Measurements from ENCODE around the gene POC1A.
A peak's percentile ranks its signal among the peaks of the same experiment; 100 is the strongest.

The POC1A gene

DNA sequence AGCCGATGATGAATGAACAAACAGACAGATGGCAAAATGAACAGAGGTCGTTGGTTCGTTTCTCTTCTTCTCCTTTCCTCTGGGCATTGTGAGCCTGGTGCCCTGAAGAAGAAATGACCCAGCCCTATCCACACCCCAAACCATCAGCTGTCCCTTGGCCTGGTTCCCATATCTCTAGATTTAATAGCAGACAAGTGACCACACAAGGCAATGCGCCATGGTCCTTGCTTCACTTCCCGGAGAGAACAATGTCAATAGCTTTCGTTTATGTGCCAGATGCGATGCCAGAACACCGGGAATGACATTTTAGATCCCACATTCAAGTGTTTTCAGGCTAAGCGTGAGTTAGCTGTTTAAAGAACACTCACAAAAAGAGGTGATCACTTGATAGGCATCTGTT, 17.7 kb downstream of the POC1A start:
- no peak overlapping the region for H3K27ac Mint-ChIP-seq

DNA sequence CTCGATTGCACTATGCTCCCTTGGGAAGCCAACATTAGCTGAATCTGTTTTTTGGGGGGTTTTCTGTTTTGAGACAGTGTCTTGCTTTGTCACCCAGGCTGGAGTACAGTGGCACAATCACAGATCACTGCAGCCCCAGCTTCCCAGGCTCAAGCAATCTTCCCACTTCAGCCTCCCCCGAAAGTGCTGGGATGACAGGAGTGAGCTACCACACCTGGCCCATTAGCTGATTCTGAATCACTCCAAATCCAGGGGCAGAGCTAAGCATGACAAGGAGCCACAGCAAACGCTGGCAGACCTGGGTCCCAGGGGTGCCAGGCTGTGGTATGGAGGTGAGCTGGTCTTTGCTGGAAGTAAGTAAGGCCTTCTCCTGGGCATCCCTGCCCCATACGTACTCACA, 18.9 kb downstream of the POC1A start:
- Mint-ChIP-seq H3K27me3 (ENCODE audit: low read depth) (no peaks in the 10 kb centered on the region), H3K4me3 (no peak overlapping the region), H3K36me3 (ENCODE audit: low read depth) (peaks cover 3% of the 10 kb centered on the region), H3K27ac (no peak overlapping the region), H3K9me3 (no peaks in the 10 kb centered on the region), H3K4me1 (ENCODE audit: low read depth) (peaks cover 2% of the 10 kb centered on the region)

More for the DNA sequence above, 17.7 kb downstream of the POC1A start:
- Mint-ChIP-seq H3K4me3 (no peak overlapping the region), H3K36me3 (ENCODE audit: low read depth) (peaks cover 3% of the 10 kb centered on the region), H3K9me3 (no peaks in the 10 kb centered on the region), H3K27me3 (ENCODE audit: low read depth) (no peaks in the 10 kb centered on the region), H3K4me1 (ENCODE audit: low read depth) (peaks cover 2% of the 10 kb centered on the region)

DNA sequence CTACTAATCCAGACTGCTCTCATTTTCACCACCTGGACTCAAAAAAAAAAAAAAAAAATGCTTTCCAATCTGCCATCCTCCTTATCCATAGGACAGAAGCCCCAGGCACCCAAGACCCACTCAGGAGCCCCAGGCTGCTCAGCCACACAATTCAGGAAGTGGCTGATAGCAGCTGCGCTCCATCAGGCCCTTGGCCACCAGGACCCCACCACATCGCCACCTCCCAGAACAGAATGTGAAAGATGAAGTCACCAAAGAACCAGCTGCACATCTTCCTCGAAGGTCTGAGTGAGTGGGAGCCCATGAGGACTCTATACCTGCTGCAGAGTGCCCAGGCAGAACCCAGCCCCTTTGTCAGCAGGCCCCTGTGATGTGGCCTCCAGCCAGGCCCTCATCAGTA, 19.5 kb downstream of the POC1A start:
- H3K27ac Mint-ChIP-seq, result no peak overlapping the region
- H3K36me3 Mint-ChIP-seq (ENCODE audit: low read depth), result peaks cover 4% of the 10 kb centered on the region
- H3K4me1 Mint-ChIP-seq (ENCODE audit: low read depth), result peaks cover 2% of the 10 kb centered on the region
- H3K27me3 Mint-ChIP-seq (ENCODE audit: low read depth), result no peaks in the 10 kb centered on the region
- H3K9me3 Mint-ChIP-seq, result no peaks in the 10 kb centered on the region
- no peak overlapping the region for H3K4me3 Mint-ChIP-seq

DNA sequence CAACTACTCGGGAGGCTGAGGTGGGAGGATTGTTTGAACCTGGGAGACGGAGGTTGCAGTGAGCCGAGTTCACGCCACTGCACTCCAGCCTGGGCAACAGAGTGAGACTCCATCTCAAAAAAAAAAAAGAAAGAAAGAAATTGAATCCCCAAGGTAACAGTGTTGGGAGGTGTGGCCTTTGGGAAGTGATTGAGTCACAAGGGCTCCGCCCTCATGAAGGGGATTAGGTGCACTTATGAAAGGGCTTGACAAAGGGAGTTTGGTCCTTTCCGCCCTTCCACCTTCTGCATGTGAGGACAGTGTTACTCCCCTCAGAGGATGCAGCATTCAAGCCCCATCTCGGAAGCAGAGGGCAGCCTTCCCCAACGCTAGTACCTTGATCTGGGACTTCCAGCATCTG, 21.3 kb downstream of the POC1A start:
- H3K27me3 Mint-ChIP-seq (ENCODE audit: low read depth), result no peaks in the 10 kb centered on the region
- H3K9me3 Mint-ChIP-seq, result no peaks in the 10 kb centered on the region
- no peak overlapping the region for H3K27ac Mint-ChIP-seq
- H3K36me3 Mint-ChIP-seq (ENCODE audit: low read depth), result peaks cover 3% of the 10 kb centered on the region
- peaks cover 2% of the 10 kb centered on the region for H3K4me1 Mint-ChIP-seq (ENCODE audit: low read depth)
- no peak overlapping the region for H3K4me3 Mint-ChIP-seq

DNA sequence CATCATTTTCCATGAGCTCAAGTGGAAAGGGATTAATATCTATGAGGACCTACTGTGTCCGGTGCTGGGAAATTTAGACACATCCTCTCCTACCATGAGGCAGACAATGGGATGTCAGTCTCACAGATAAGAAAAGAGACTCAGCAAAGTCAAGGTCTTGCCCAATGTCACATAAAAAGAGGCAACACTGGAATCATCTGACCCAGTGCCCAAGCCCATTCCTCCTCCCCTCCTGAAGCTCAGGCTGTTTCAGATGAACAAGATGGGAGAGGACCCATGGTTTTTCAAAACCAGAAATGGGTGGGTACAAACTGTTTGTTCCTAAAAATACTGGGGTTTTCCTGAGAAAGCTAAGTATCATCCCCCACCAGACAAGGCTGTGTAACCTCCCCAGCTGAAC, 22.2 kb downstream of the POC1A start:
- peaks cover 4% of the 10 kb centered on the region for H3K36me3 Mint-ChIP-seq (ENCODE audit: low read depth)
- no peaks in the 10 kb centered on the region for H3K27me3 Mint-ChIP-seq (ENCODE audit: low read depth)
- H3K9me3 Mint-ChIP-seq, result no peaks in the 10 kb centered on the region
- H3K27ac Mint-ChIP-seq, result no peak overlapping the region
- peaks cover 2% of the 10 kb centered on the region for H3K4me1 Mint-ChIP-seq (ENCODE audit: low read depth)
- H3K4me3 Mint-ChIP-seq, result no peak overlapping the region

DNA sequence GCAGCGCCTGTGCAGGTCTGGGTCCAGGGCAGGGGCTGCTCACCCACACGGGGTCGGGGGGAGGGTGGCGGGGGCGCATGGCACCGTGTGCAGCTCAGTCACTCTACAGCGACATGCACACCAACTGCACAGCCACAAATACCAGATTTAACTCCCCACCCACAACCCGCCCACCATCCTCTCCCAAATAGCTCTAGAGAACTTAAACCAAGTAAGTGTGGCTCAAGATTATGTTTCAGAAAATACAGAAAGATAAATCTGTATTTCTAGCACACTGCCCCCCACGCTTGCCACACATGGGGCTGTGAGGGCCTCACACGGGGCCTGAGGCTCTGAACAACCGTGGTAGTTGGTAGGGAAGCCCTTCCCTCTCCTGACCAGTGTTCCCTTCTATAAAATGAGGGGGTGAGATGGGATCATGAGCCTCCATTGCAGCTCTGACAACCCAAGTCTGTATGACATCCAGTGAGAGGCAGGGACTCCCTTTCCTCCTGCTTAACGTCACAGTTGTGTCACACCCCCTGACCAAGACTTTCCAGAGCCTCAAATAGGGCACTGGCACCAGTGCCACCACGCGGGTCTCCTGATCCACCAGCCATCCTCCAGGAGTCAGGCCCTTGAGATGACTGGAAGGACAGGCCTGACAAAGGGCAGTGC, 23.1 kb downstream of the POC1A start:
- Mint-ChIP-seq H3K4me3 (no peak overlapping the region), H3K36me3 (ENCODE audit: low read depth) (peaks cover 6% of the 10 kb centered on the region), H3K4me1 (ENCODE audit: low read depth) (peaks cover 2% of the 10 kb centered on the region), H3K27ac (no peak overlapping the region), H3K27me3 (ENCODE audit: low read depth) (no peaks in the 10 kb centered on the region), H3K9me3 (no peaks in the 10 kb centered on the region)

DNA sequence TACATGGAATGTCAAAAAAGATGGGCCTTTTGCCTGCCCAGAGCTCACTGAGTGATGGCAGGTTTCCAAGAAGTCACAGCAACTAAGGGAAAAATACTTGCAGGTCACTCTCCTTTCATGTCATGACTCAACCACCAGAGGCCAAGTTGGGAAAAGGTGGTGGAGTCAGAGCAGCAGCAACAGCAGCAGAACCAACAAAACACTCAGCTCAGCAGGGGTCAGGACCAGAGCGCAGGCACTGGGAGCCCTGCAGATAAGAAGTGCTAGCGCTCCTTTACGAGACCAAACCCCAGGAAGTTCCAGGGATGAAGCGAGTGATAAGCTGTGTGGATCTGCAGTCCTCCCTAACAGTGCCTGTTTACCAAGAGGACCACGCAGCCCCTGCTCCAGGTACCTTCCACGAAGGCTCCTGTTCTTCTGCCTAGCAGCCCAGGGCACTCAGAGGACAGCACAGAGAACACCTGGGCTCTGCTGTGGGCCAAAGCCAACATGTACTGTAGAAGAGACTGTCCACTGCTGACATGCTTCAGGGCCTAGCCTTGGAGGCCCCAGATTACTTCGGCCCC, 26.0 kb downstream of the POC1A start:
- Mint-ChIP-seq H3K4me1 (ENCODE audit: low read depth) (peaks cover 4% of the 10 kb centered on the region), H3K9me3 (no peaks in the 10 kb centered on the region), H3K36me3 (ENCODE audit: low read depth) (peaks cover 8% of the 10 kb centered on the region), H3K27me3 (ENCODE audit: low read depth) (no peaks in the 10 kb centered on the region), H3K4me3 (no peak overlapping the region), H3K27ac (no peak overlapping the region)

DNA sequence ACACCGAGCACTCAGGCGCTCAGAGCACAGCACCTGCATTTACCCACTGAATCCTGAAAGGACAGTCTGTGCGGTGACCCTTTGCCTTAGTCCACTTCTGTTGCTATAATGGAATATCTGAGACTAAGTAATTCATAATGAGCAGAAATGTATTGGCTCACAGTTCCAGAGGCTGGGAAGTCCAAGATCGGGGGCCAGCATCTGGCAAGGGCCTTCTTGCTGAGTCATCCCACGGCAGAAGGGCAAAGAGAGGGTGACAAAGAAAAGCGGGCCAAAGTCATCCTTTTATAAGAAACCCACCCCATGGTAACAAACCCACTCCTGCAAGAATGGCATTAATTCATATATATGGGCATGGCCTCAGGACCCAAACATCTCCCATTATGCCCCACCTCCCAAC, 27.7 kb downstream of the POC1A start:
- no peak overlapping the region for H3K4me3 Mint-ChIP-seq
- H3K27me3 Mint-ChIP-seq (ENCODE audit: low read depth), result no peaks in the 10 kb centered on the region
- peaks cover 8% of the 10 kb centered on the region for H3K36me3 Mint-ChIP-seq (ENCODE audit: low read depth)
- no peaks in the 10 kb centered on the region for H3K9me3 Mint-ChIP-seq
- no peak overlapping the region for H3K27ac Mint-ChIP-seq
- H3K4me1 Mint-ChIP-seq (ENCODE audit: low read depth), result peaks cover 15% of the 10 kb centered on the region

DNA sequence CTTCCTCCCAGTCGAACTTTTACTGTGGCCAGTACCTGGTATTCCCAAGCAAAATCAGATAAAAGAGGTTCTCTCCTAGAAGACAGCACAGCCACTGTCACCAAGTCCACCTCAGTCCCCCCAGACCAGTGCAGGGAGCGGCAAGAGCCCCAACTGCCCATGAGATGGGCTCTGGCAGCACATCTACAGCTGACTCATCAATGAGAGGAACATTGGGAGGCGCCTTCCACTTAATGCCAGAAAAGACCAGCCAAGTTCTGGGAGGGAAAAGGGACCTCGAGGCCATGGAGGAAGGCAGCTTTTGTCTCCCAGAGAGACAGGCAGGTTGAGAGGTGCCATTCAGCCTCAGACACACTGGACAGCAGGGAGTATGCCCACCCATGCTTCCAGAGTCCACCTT, 28.2 kb downstream of the POC1A start:
- H3K9me3 Mint-ChIP-seq, result no peaks in the 10 kb centered on the region
- H3K27ac Mint-ChIP-seq, result no peak overlapping the region
- H3K4me3 Mint-ChIP-seq, result no peak overlapping the region
- H3K4me1 Mint-ChIP-seq (ENCODE audit: low read depth), result peaks cover 20% of the 10 kb centered on the region
- peaks cover 10% of the 10 kb centered on the region for H3K36me3 Mint-ChIP-seq (ENCODE audit: low read depth)
- H3K27me3 Mint-ChIP-seq (ENCODE audit: low read depth), result no peaks in the 10 kb centered on the region

DNA sequence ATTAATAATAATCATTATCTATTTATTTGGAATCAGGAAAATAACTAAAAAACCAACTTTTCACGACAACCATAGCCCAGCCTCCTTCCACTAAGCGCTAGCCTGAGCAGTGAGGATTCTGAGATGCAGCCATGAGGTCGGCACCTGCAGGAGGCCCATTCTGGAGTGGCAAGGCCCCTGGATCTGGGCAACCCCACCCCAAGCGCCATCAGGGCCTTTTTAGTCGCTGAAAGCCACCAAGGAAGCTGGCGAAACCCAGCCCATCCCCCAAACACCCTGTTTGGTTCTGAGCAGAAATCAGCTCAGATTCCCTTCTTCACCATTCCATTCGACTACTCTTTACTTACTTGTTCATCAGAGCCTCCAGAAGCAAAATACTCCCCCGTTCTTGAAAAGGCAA, 29.5 kb downstream of the POC1A start:
- H3K27ac Mint-ChIP-seq, result no peak overlapping the region
- peaks cover 22% of the 10 kb centered on the region for H3K4me1 Mint-ChIP-seq (ENCODE audit: low read depth)
- H3K27me3 Mint-ChIP-seq (ENCODE audit: low read depth), result no peaks in the 10 kb centered on the region
- no peak overlapping the region for H3K4me3 Mint-ChIP-seq
- peaks cover 11% of the 10 kb centered on the region for H3K36me3 Mint-ChIP-seq (ENCODE audit: low read depth)
- H3K9me3 Mint-ChIP-seq, result no peaks in the 10 kb centered on the region

DNA sequence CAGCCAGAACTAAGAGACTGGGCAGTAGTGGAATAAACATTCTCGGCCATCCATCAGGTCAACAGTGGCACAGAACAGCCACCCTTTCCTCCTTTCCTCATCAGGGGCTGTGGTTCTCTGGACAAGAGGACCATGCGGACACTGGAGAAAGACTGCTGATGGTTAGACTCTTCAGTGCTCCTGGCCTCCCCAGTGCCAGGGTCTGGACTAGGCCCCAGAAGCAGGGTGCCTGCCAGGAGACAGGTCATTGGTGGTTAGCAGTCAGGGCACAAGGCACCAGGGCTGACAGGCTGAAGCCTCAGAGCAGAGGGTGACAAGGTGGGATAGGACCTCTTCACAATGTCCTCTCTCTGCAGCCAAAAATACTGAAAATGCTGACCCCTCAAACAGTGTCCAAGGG, 30.1 kb downstream of the POC1A start:
- Mint-ChIP-seq H3K27ac (no peak overlapping the region), H3K36me3 (ENCODE audit: low read depth) (peaks cover 14% of the 10 kb centered on the region), H3K9me3 (no peaks in the 10 kb centered on the region), H3K4me3 (no peak overlapping the region), H3K4me1 (ENCODE audit: low read depth) (peaks cover 22% of the 10 kb centered on the region), H3K27me3 (ENCODE audit: low read depth) (no peaks in the 10 kb centered on the region)

DNA sequence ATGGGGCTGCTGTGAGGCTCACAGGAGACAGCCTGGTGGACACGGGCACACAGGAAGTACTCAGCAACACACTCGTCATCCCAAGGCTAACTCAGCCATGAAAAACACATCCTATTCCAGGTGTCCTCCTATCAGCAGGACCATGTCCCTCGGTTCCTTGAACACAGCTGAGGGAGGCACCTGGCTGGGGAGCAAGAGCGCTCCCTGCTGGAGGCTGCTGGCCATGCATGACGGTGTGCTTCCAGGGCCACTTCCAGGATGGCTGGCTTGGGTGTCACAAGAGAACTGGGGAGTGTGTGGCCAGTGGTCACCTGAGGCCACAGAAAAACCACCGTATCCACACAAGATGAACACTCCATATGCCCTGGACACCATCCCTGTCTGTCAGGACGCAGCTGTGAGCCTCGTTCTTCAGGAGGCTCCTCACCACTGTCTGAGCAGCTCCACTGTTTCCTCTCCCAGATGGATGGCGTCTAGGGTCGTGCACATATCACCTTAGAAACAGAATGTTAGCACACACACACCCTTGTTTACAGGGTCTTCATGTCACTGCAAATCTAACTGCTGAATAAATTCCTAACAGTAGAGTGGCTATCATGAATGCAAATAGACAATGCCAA, 31.0 kb downstream of the POC1A start:
- Mint-ChIP-seq H3K4me3 (no peak overlapping the region), H3K36me3 (ENCODE audit: low read depth) (peaks cover 15% of the 10 kb centered on the region), H3K27me3 (ENCODE audit: low read depth) (no peaks in the 10 kb centered on the region), H3K4me1 (ENCODE audit: low read depth) (peaks cover 22% of the 10 kb centered on the region), H3K9me3 (no peaks in the 10 kb centered on the region), H3K27ac (no peak overlapping the region)

DNA sequence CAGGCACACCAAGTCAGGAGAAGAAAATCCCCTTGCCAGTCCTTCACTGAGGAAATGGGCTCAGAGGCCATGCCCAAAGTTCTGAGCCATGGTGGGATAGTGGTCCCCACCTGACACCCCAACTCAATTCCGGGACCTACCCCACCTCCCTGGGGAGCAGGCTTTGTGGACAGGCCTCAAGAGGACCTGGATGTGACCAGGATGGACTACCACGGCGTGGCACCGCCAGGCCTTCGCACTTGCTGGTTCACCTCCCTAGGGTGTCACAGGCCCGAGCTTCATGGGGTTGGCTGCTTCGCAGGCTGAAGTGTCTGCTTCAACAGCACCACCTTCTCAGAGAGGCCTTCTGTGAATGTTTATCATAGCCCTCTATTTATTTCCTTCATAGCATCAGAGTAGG, 31.7 kb downstream of the POC1A start:
- H3K9me3 Mint-ChIP-seq, result no peaks in the 10 kb centered on the region
- peaks cover 12% of the 10 kb centered on the region for H3K36me3 Mint-ChIP-seq (ENCODE audit: low read depth)
- H3K27me3 Mint-ChIP-seq (ENCODE audit: low read depth), result no peaks in the 10 kb centered on the region
- no peak overlapping the region for H3K4me3 Mint-ChIP-seq
- peaks cover 22% of the 10 kb centered on the region for H3K4me1 Mint-ChIP-seq (ENCODE audit: low read depth)
- H3K27ac Mint-ChIP-seq, result peak overlapping the region; percentile 53

DNA sequence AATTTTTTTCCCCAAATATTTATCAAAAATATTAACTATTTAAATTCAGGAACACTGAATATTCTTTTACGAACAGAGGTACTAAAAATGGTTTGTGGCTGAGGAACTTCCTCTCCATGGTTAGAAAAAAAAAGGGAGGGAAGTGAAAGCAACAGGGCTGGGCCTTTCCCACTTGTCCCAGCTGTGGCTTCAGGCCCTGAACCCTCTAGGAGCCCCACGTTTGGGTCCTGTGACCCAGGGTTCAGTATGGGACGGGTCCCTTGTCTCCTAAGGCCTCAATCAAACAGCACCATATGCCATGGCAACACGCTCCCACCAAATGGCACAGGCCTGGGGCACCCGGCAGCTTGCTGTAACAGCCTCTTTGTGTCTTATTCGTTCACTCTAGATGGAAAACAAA, 32.4 kb downstream of the POC1A start:
- peaks cover 15% of the 10 kb centered on the region for H3K36me3 Mint-ChIP-seq (ENCODE audit: low read depth)
- no peak overlapping the region for H3K4me3 Mint-ChIP-seq
- H3K27me3 Mint-ChIP-seq (ENCODE audit: low read depth), result no peaks in the 10 kb centered on the region
- no peaks in the 10 kb centered on the region for H3K9me3 Mint-ChIP-seq
- H3K27ac Mint-ChIP-seq, result peak overlapping the region; percentile 53
- H3K4me1 Mint-ChIP-seq (ENCODE audit: low read depth), result peaks cover 22% of the 10 kb centered on the region

DNA sequence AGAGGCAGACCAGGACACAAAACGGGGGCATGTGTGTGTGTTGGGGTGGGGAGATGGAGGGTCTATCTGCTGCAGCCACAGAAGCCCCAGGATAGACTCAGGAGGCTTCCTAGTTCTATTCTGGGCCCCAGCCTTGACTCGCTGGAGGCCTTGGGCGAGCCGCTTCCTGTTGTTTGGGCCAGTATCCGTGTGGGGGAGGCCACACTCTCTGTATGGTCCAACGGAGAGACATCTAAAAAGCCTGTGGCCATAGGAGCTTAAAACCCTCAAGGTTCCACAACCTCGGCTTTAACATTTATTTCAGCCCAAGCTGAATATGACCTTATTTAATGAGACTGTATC, 32.8 kb downstream of the POC1A start:
- Mint-ChIP-seq H3K36me3 (ENCODE audit: low read depth) (peaks cover 14% of the 10 kb centered on the region), H3K9me3 (no peaks in the 10 kb centered on the region), H3K4me3 (no peak overlapping the region), H3K27ac (peak overlapping the region; percentile 74), H3K4me1 (ENCODE audit: low read depth) (peaks cover 22% of the 10 kb centered on the region), H3K27me3 (ENCODE audit: low read depth) (no peaks in the 10 kb centered on the region)
